Measurements from ENCODE around the gene CD74. TPM values are rescaled to one million over a fixed set of nuclear protein-coding genes. Genes with fewer than 3 reads are reported as not detected.

CD74 gene
- polyA plus RNA-seq, 1 donor from 2014 or later, result not detected

- no peaks in the 10 kb centered on the region for H3K36me3 ChIP-seq (ENCODE audit: insufficient read depth, low read length)
- H3K27ac ChIP-seq (ENCODE audit: low read length), result no peak overlapping the region
- H3K27me3 ChIP-seq (ENCODE audit: insufficient read depth, low read depth, low read length), result no peaks in the 10 kb centered on the region
- H3K79me2 ChIP-seq (replicated peaks; ENCODE audit: insufficient read depth, low read length), result no peaks in the 10 kb centered on the region
- H3K9ac ChIP-seq (ENCODE audit: low read length), result no peak overlapping the region
- H3K4me3 ChIP-seq (ENCODE audit: low read length), result no peak overlapping the region
- no peaks in the 10 kb centered on the region for H4K20me1 ChIP-seq (ENCODE audit: insufficient read depth)
- no peak overlapping the region for H2AFZ ChIP-seq (ENCODE audit: low read depth, low read length)
- H3K9me3 ChIP-seq (ENCODE audit: low read length), result no peaks in the 10 kb centered on the region
- TF ChIP-seq CTCF (IDR thresholded peaks at IDR 0.05; ENCODE audit: poor library complexity, severe bottlenecking), result no peak
- no peak for TF ChIP-seq TAF1 (IDR thresholded peaks at IDR 0.05; ENCODE audit: low read depth)
- no peak for TF ChIP-seq MXI1 (conservative IDR thresholded peaks at IDR 0.05; ENCODE audit: poor library complexity, severe bottlenecking)
- no peak for TF ChIP-seq REST (IDR thresholded peaks at IDR 0.05; ENCODE audit: borderline replicate concordance)
- no peak for TF ChIP-seq SMC3 (conservative IDR thresholded peaks at IDR 0.05; ENCODE audit: poor library complexity)
- no peak for TF ChIP-seq RAD21 (conservative IDR thresholded peaks at IDR 0.05)
- TF ChIP-seq EP300 (conservative IDR thresholded peaks at IDR 0.05; ENCODE audit: poor library complexity, severe bottlenecking), result no peak
- no peak for TF ChIP-seq EZH2 (IDR thresholded peaks at IDR 0.05; ENCODE audit: borderline replicate concordance, insufficient read depth, low read length, poor library complexity, severe bottlenecking)
- no peak for TF ChIP-seq POLR2AphosphoS5 (IDR thresholded peaks at IDR 0.05)
- no peaks in the 10 kb centered on the region for H3K9me2 ChIP-seq (ENCODE audit: insufficient read depth, low read length)
- no peak overlapping the region for H3K4me2 ChIP-seq (ENCODE audit: low read length)
- no peaks in the 10 kb centered on the region for H3F3A ChIP-seq (ENCODE audit: insufficient read depth, low read length, poor library complexity, severe bottlenecking)
These were observed 10.0 kb upstream of the CD74 start for GRCh38 chr5:150422758-150423157.

- H3K9me3 ChIP-seq (ENCODE audit: low read length), result no peaks in the 10 kb centered on the region
- no peak overlapping the region for H3K27ac ChIP-seq (ENCODE audit: low read length)
- H4K20me1 ChIP-seq (ENCODE audit: insufficient read depth), result no peaks in the 10 kb centered on the region
- no peaks in the 10 kb centered on the region for H3K79me2 ChIP-seq (replicated peaks; ENCODE audit: insufficient read depth, low read length)
- no peaks in the 10 kb centered on the region for H3K36me3 ChIP-seq (ENCODE audit: insufficient read depth, low read length)
- no peaks in the 10 kb centered on the region for H3K27me3 ChIP-seq (ENCODE audit: insufficient read depth, low read depth, low read length)
- H3K4me2 ChIP-seq (ENCODE audit: low read length), result no peak overlapping the region
- TF ChIP-seq EZH2 (IDR thresholded peaks at IDR 0.05; ENCODE audit: borderline replicate concordance, insufficient read depth, low read length, poor library complexity, severe bottlenecking) (no peak), RAD21 (conservative IDR thresholded peaks at IDR 0.05) (no peak)
- H3K9me2 ChIP-seq (ENCODE audit: insufficient read depth, low read length), result no peaks in the 10 kb centered on the region
- H3F3A ChIP-seq (ENCODE audit: insufficient read depth, low read length, poor library complexity, severe bottlenecking), result no peaks in the 10 kb centered on the region
- no peak overlapping the region for H2AFZ ChIP-seq (ENCODE audit: low read depth, low read length)
- H3K4me3 ChIP-seq (ENCODE audit: low read length), result no peak overlapping the region
- no peak overlapping the region for H3K9ac ChIP-seq (ENCODE audit: low read length)
These were observed 9.4 kb upstream of the CD74 start for GRCh38 chr5:150422075-150422474.

Data from neural cell (in vitro differentiated cells).